Measurements from ENCODE around the gene SKIDA1.
A peak's percentile ranks its signal among the peaks of the same experiment; 100 is the strongest.

SKIDA1 gene

DNA sequence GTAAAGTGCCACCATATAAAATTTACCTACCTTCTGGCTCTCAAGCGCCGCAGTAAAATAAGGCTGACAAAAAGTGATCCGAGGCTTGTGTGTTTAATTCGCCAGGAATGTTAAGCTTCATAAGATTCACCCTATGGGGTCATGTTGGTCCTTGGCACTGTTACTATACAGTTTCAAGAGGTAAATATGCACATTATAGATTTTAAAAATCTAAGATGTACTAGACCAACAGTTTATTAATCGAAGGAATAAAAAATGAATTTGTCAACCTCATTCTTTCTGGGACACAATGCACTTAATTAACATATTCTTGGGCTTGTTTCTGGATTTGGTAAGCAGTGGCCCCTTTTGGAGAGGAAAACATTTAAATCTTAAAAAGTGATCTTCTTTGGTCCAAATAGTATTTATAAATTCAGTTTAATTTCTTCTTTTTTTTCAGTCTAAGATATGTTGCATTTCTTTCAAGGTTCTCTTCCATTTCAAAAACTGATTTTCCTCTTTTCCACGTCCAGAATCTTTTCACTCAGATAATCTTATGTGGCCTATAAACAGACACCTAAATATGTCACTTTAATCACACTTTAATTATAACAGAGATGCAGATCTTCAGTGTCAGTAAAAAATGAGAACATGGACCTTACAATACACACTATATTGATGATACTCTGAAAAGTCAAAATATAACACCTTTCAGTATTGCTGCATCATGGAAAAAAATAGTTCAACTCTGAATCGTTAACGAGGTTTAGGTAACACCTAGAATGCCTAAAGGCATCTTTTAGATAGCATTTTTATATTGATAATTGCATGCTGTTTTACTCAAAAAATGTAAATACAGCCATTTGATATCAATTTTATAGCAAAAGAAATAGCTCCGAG lies 3.8 kb upstream of the SKIDA1 start:
- DNase-seq (ENCODE audit: low read depth in 1 of 2, low spot score in 1 of 2), result no peak

DNA sequence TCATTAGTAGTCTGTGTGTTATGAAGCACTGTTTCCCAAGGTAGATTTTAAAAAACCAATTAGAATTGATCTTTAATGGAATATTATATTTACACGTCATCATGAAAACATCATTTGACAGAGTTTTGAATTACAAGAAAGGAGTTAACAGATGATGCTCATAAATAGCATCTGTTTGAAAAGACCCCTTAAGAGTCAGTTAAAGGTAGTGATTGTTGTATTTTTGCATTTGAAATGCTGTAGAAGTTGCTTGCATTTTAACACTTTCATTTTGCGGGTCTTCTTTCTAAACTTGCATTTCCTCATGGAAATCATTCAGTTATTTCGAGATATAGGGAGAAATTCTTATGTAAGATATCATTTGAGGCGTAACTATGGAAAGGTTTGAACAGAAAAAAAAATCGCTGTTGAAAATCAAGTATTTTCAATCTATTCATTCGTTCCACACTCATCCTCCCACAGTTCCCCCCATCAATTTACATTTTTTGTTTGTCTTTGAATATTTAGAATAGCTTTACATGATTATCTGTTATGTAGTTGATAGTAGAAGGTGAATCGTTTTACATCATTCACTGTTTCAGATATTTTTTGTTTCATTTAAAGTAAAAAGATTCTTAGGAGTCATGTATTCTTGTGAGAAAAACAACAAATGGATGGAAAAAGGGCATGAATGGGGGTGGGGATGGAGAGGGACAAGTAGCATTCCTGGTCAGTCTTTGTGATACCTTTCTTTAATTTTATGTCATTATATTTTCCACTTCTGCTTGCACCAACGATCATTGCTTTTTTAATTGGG lies 3.0 kb upstream of the SKIDA1 start:
- DNase-seq (ENCODE audit: low read depth in 1 of 2, low spot score in 1 of 2), result no peak

DNA sequence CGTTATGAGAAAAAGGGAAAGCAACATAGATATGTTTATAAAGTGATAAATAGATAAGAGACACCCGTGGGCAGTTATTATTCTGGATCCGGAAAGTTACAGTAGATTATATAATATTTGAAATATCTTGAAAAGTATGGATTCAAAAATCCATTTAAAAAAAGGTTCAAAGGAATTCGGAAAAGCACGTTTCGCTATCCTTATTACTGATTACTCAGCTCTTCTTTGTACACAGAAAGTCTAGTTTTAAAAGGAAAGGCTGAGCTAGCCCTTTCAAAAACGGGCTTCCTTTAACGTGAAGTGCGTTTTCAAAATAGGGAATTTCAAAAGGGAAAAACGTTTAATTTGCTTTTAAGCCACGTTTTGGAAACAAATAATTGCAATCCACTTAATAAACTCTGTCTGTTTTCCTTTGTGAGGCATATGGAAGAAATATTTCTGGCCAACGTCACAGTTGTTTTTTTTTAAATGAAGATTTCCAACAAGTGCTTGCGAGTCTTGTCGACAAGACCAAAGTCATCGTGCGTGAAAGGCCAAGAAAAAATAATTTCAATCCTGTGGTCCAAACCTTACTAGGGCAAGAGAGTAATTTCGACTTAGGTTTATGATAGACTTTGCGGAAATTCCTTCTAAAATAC lies 2.2 kb upstream of the SKIDA1 start:
- no peak for DNase-seq (ENCODE audit: low read depth in 1 of 2, low spot score in 1 of 2)

DNA sequence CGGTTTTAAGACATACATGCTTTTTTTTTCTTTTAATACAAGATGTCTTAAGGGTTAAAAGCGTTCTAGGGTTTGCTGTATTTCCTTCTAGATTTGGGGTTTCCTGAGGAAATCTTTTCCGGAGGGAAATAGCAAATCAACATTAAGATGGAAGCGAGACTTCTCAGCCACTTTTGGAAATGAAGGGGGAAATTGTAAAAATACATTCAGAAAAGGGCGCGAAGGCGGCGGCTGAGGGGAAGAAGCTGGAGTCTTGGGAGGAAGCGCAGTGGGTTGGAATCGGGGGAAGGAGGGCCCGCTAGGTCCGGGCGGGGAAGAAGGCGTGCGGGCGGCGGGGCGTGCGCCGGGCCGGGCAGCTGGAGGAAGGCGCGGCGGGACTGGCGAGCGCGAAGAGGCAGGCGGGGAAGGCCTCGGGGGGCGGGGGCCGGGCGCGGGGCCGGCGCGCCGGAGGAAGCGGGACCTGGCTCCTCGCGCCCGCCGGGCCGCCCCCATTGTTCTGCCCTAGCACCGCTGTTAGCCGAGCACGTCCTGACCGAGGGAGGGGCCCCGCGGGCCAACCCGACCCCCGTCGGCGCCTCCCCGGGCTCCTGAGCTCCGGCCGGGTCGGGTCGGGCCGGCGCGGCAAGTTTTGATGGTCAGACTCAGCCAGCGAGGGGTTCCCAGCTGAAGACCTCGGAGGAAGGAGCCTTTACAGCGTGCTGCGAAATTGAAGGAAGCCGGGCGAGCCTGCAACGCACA lies 1.5 kb upstream of the SKIDA1 start:
- peak in 1 of 2 donors; percentile 29 for DNase-seq (ENCODE audit: low read depth in 1 of 2, low spot score in 1 of 2)

DNA sequence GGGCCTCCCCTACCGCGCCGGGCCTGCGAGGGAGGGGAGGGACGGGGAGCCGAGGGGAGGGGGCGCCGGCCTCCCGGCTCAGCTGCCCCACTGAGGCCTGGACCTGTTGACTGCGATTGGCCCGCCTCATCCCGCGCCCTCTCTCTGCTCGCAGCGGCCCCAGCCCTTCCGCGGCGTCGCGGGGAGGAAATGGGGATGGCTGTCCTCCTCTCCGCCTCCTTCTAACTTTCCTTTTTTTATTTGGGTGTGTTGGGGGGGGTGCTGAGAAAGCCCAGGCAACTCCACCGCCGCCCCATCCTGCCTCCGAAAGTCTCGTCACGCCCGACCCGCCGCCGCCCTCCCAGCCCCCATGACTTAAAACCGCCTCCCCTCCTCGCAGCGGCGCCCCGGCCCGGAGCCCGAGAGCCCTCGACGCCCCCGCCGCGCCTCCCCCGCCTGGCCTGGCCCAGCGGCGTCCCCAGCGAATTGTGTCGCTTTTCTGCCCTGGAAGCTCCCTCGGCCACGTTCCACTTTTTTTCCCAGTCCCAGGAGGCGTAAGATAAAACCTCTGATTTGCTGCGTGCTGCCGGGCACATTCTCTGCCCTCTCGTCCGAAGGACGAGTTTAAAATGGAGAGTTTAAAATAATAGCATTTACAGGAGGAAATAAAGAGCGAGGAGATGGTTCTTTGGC lies 842 bp upstream of the SKIDA1 start:
- peak; percentile 31 to 58 for DNase-seq (ENCODE audit: low read depth in 1 of 2, low spot score in 1 of 2)

DNA sequence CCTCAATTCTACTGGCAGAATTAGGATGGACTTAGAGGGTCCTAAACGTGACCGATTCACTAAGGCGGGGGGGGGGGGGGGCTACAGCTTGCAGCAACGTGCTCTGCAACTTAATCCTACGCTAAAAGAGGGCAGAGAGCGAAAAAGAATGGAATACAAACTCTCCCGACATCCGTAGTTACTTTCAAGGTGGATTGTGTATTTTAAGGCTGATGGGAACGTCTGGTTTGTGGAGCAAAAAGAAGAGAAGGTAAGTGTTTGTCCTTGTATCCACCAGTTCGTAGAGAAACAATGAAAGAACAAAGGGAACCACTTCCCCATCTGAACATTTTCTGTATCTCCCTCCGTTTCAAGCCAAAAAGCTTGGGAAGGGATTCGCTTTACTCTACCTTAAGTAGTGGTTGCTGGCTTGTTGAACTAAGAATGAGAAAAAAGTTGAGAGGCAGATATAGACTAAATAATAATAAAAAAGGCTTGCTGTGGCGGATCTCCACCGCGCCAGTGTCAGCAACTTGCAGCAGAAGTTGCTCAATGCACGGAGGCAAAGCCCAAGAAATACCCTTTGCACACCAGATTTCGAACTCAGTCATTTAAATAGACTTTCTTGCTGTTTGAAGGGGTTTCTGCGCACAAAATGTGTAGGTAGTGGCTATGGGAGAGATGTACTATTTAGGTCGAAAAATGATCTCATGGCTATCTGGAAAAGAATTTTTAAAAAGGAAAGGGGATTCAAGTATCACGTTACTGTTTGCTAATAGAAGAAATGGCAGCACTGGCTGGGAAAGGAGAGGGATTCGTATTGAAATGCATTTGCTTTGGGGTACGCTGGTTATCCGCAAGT lies 736 bp downstream of the SKIDA1 start:
- no peak for DNase-seq (ENCODE audit: low read depth in 1 of 2, low spot score in 1 of 2)

DNA sequence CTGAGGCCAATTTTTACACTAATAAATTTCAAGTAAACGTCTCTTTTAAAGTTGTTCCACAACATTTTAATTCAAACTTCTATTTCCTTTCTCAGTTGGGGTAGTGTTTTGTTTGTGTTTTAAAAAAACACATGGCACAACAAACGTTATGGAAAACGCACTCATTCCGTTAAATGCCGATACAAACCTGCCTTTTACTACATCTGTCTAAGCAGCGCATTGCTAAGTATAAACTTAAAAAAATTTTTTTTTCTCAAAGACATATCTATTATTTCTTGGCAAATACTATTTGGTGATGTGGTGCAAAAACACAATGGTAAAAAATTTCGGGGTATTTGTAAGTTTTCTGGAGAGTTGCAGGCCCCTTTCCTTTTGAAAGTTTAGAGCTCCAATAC lies 1.4 kb downstream of the SKIDA1 start:
- DNase-seq (ENCODE audit: low read depth in 1 of 2, low spot score in 1 of 2), result no peak

DNA sequence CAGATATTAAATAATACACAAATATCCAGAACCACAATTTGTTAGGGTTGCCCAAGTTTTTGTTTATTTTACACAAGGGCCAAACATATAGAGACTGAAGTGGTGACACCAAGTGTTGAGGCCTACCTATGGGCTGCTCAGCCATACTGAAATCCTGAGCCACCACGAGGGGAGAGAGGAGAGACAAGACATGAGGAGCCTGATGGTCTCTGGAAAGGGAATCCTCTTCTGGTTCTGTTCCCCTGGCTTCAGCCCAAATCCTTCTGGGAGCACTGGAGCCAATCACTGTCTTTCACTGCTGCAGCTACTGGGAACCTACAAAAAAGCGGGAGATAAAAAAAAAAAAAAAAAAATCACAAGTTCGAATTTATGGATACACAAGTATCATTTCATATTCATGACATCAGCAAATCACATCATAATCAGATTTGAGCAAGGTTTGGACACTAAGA lies 1.9 kb downstream of the SKIDA1 start:
- DNase-seq (ENCODE audit: low read depth in 1 of 2, low spot score in 1 of 2), result no peak

DNA sequence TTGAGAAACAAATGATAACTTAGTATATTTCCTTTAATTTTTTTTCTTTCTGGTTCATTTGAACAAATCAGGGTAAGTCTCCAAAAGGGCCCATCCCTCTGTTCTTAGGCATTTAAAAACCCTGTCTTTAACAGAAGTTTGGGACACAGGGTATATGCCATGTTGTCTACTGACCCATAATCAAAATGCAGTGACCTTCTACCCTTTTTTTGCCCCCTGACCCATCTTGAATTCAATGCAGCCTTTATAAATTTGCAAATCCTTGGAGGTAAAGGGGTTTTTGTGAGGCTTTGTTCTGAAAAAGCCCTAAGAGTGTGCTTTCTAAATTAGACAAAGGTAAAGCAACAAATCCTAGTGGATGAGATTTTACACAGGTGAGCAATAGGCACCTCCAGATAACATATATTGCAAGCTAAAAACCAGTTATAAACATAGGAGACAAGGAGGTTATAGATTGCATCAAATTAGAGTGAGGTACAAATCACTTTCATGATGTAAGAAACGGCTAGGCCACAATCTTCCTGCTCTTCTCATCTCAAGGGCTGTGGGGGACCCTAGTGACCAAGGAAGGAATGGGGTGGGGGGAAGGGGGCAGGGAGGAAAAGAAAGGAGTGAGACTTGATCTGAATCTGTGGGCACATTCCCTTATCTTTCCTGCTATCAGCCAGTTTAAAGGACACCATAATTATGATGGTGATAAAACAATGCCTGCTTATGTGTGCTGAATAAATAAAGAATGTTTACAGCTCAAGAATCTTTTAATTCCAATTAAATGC lies 2.7 kb downstream of the SKIDA1 start:
- DNase-seq (ENCODE audit: low read depth in 1 of 2, low spot score in 1 of 2), result no peak

DNA sequence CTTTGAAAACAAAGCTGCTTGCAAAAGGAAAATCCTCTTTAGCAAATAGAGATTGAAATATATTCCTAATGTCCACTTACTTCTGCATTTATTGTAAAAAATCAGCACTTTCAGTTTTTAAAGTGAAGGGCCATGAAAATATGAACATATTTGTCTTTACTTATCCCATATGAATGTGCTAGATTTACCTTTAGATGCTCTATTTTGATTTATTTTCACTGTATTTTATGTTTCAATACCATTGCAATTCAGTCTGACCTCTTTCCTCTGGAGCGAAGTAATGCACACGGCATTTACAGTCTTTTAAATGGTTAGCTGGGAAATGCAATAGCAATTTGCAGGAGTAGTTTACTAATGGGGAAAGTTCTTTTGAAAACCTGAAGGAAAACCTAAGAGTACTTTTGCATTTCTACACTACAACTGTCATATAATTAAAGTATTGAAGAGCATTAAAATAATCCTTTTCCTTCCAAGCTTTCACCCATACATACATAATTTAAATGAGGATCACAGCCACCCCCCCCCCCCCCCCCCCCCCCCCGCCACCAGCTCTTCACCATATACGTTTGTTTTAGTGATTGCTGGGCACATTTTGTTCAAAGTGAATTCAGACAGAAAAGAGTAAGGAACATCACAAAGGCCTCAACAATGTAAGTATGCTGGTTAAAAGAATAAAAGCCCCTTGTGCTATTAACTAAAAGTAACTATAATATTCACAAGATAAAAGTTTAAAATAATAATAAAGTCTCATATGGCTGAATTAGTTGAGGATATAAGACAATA lies 3.5 kb downstream of the SKIDA1 start:
- DNase-seq (ENCODE audit: low read depth in 1 of 2, low spot score in 1 of 2), result no peak

DNA sequence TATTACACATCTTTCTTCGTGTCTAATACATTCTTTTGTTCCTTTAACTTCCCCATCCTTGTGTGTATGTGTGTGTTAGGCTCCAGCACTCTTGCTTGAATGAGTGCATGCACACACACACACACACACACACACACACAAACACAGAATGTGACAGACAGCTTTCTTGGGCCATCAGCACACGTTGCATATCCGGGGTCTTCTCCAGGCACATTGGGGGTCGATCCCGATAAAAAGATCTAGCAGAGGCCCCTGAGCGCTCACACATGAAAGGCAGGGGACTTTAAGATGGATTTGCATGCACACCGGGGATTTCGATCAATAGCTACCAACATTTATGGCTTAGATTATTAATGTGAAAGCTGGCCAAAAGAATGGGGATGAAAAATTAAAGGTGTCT lies 4.5 kb downstream of the SKIDA1 start:
- no peak for DNase-seq (ENCODE audit: low read depth in 1 of 2, low spot score in 1 of 2)

DNA sequence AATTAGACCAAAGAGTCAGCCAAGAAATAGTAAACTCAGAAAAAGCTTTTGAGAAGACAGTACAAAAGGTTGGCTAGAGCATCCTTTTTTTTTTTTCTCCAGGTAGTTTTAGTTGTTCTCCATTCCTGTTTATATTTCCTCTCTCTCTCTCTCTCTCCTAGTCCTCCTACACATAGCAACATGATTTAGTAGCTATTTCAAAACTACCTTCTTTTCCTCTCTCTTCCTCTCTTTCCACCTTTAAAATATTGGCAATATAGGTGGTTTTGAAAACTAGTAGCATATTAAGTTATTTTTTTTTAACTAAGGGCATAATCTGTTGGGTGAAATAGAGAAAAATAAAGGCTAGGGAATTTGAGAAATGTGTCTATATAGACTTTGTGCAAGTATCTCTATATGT lies 5.0 kb downstream of the SKIDA1 start:
- no peak for DNase-seq (ENCODE audit: low read depth in 1 of 2, low spot score in 1 of 2)

DNA sequence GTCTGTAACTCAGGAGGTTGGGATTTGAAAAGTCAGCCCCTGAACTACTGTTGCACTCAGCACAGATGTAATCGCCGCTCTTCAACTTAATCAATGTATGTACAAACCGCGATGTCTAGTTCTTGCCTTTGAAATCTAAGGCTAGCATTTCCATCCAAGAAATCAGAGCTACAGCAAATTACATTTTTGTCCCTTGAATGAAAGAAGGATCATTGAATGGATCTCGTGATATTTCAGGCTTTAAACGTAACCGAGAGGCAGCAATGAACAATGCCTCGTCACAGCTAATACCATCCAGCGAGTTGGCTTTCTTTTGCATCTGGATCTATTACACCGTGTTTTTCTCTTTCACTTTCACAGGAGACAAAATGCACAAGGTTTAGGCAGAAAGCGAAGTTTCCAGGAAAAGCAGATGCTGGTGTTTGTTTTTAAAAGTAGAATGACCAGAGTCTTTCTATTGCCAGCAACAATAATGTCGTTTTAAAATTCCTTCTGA lies 5.5 kb downstream of the SKIDA1 start:
- no peak for DNase-seq (ENCODE audit: low read depth in 1 of 2, low spot score in 1 of 2)

DNA sequence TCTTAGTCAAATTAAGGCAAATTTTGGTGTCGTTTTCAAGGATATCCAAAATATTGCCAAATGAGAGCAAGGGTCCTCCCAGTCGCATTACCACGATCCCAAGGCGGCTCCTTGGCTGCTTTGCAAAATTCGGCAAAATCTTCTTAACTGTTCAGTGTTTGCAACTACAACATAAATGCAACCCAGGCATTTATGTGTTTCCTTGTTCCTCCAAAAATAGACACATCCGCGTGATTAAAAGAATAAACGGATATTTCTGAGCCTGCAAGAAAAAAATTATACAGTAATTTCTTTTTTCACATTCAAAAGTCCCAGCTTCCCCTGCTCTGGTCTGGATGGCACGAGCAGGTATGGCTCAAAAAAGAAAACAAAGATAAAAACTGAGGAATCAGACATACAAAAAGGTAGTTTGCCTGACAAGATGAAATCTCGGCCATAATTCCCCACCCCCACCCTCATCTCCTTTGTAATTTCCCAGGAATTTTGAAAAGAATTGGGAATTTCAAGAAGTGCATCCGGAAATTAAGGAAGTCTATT lies 6.0 kb downstream of the SKIDA1 start:
- no peak for DNase-seq (ENCODE audit: low read depth in 1 of 2, low spot score in 1 of 2)

DNA sequence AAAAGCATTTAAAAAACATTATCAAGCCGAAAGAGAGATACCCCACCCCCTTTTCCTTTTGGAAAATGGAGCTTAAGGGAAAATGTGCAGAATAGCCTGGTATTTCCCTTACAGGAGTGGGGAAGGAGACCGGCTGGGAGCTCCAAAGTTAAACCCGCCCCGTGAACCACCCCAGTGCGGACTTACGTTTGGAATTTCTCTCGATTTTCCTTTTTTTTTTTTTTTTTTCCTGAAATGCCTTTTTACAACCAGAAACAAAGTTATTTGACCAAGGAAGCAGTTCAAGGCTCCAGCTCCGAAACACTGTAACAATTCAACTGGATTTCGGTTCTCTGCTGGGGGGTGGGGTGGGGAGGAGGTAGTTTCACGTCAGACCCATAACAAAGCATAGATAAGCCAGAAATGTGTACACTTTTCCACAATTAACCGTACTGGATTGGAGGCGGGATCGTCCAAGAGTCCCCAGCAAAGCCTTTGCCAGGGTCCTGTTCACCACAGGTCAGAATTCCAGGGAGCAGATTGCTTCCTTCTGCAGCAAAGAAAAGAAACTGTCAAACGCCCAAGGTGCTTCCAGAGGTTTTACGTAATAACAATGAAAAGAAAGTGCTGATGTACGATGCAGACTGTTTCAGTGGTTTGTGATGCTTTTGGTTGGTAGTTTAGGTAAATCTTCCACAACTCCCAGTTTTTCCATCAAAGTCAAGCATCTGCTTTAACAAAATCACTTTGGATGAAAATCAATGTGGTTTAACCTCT lies 6.7 kb downstream of the SKIDA1 start:
- DNase-seq (ENCODE audit: low read depth in 1 of 2, low spot score in 1 of 2), result no peak

DNA sequence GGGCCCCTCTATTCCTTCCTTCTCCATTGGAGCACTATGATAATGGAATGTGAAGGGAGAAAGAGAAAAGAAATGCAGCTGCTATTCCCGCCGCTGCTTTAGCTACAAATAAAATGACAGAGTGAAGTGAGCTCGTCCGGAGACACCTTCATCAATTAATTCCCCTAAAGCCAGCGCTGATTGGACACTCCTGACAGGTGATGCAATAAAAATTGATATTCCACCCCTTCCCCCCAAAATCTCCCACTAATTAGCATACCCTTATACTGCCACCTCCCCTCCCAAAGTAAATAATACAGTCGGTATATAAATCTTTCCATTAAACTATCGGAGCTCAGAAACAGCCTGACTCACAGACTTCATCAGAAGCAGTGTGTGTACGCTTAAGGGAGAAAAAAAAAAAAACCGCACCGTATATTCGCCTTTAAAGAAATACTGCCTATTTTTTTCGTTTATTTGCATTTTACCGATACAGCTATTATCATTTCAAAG lies 7.3 kb downstream of the SKIDA1 start:
- no peak for DNase-seq (ENCODE audit: low read depth in 1 of 2, low spot score in 1 of 2)

Data from stimulated activated CD4-positive, alpha-beta T cell treated with anti-CD3 and anti-CD28 coated beads, Interleukin-15, amount 100 ng/mL, for 1 hour (primary cell).